GM18511 (cell line): ENCODE data around the gene CRYZL1.
"Not testable (repeated sequence)": the region's sequence is repeated elsewhere in the genome, so short reads cannot be mapped to it uniquely, and the experiment has no call there.

ENCODE experiments used
- ATAC-seq: cut with Tn5 transposase; IDR thresholded peaks from one replicate; pipeline ENCODE4 v1.9.1; 2021; ENCODE audit warnings: mild to moderate bottlenecking, moderate library complexity; ENCODE audit not compliant: unreplicated experiment

CRYZL1 gene

GRCh38 chr21:33640697-33641351, 717 bp downstream of the CRYZL1 start:
- ATAC-seq = no peak

- no peak for ATAC-seq
These were observed 7.3 kb downstream of the CRYZL1 start for GRCh38 chr21:33634254-33634653.

- ATAC-seq = not testable (repeated sequence)
These were observed 15.4 kb downstream of the CRYZL1 start for GRCh38 chr21:33626151-33626550.

DNA sequence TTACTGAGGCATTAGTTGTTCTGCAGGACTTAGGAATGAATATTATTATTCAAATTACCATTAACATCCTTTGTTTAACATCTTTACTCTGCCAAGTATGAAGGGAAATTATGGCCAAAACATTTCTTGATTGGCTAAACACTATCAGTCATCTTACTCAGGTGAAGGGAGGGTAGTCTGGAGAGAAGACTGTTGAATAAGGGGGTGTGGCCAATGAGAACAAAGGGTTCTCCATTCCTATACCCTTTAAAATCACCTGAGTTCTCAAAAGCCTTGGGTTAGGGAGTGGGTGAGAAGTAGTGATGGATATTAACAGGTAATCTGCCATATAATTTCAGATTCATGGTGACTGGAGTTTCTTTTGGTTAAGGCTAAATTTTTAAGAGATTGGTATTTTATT, 19.3 kb downstream of the CRYZL1 start:
- no peak for ATAC-seq

- ATAC-seq = no peak
These were observed 21.8 kb downstream of the CRYZL1 start for GRCh38 chr21:33619726-33620125.

GRCh38 chr21:33618407-33618806, 23.1 kb downstream of the CRYZL1 start:
- ATAC-seq = no peak

DNA sequence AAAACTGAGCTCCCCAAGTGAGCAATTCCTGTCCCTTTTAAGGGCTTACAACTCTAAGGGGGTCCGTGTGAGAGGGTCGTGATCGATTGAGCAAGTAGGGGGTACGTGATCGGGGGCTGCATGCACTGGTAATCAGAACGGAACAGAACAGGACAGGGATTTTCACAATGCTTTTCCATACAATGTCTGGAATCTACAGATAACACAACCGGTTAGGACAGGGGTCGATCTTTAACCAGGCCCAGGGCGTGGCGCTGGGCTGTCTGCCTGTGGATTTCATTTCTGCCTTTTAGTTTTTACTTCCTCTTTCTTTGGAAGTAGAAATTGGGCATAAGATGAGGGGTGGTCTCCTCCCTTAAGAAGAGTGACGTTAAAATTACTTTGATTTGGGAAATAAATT, 24.0 kb downstream of the CRYZL1 start:
- ATAC-seq = not testable (repeated sequence)

DNA sequence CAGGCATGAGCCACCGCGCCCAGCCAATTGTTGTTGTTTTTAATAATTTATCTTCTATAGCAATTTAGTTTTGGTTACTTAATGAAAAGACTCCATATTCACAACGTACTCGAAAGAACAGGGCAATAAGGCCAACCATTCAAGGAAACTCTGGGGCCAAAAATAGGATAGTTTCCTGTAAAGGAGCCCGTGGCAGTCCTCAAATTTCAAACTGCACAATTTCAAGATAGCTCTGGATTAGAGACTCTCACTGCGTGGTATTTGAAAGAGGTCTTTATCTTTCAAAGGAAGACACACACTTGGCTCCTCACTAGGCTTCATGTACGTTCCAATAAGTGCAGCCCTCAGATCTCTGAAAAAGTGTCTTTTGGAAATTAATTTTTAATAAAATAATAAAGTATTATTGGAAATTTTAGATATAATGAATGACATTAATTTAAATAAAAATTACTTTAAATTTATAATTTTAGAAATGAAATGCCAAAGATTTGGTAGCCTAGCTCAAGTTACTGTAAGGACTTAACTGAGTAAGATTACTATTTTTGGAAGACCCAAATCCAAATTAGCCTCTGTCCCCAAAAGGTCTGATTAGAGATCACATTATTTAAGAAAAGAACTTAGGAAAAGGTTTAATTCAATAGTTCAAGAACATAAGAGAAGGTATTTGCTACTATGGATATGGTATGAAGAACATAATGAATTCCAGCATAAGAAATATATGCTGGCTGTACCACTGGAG, 30.4 kb downstream of the CRYZL1 start:
- no peak for ATAC-seq

DNA sequence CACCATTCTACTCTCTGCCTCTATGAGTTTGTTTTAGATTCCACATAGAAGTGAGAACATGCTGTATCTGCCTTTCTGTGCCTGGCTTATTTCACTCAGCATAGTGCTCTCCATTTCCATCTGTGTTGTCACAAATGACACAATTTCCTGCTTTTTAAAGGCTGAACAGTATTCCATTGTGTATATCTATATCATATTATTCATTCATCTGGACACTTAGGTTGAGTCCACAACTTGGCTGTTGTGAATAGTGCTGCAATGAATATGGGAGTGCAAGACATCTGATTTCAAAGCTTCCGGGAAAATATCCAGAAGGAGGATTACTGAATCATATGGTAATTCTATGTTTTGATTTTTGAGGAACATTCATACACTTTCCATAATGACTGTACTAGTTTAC, 33.0 kb downstream of the CRYZL1 start:
- ATAC-seq = no peak

DNA sequence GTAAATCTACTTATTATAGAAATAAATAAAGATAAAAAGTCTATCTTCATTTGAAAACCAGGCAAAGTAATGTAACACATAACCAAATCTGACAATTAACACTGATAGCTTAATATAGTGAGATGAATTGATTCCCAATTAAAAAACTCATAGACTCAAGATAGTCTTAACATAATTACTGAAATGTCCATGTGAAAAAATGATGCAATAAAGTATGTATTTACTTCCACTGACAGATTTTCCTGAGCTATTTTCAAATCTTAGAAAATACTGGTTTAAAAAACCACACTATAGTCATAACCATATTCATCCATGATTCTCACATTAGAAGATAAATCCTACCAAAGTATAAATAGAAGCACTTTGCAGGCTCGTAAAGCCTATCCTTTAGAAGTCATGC, 43.5 kb downstream of the CRYZL1 start:
- no peak for ATAC-seq

DNA sequence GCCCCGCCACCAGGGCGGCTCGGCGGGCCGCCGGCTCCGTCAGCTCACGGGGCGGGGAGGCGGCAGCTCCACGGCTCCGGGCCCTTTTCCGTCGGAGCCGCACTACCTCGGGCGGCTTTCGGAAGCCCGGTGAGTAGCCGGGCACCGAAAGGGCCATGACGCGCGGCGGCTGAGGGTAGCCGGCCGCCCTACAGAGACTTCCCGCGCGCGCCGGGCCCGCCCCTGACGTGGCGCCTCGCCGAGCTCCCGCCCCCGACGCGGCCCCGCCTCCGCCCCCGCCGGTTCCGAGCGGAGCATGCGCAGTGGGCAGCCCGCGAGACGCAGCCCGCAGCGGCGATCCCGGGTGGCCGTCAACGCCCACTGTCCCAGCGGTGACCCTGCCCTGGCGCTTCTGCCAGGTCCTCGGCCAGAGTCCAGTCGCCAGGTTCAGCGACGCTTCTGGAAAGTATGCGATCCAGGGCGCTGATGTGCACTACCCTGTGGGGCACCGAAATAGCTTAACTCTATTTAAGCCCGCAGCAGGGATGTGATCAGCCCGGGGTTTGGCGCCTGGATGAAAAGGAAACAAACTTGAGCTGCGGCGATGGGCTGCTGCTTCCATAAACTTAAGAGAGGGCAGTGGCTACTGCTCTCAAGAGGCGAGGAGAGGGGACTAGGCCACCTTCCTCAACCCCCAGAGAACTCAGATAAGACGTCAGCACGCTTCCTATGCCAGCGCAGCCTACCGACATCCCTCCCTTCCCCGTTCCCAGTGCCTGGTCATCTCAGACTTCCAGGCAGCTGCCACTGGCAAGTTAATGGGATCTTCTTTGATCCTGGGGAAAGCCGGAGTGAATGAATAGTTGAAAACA, 52.8 kb downstream of the CRYZL1 start, which contains the start of gene DONSON:
DONSON (minus strand) TSS at position 200 of the 851 bp plus-strand sequence; CDS start at position 157, 43 bp downstream.
- peak; percentile 84 for ATAC-seq

DNA sequence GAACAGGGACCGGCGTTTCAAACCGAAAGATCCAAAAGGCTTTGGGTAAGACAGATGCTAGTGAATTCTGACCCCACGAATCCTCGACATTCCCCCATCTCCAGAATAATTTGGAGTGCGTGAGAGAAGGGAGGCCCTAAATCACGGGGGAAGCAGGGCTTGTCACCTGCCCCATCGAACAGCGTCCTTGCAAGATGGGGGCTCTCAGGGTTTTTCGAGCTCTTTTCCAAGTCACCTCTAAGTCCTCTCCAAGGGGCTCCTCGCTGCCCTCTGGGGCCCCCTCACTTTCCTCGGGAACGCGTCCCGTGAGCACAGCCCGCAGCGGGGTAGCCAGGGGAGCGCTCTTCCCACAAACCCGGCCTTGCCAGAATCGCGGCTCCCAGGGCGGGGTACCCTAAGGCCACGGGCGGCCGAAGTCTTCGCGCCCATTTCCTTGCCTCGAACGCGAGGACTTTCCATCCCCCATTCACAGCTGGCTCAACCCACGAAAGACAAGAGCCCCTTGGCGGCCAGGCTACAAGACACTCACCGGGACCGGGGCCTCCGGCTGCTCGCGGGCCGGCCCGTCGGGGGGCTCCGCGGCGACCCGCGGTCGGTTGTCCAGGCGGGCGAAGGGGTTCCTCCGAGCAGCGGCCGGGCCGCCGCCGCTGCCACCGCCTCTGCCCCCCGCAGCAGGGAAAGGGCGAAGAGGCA, 53.6 kb downstream of the CRYZL1 start:
- ATAC-seq = peak; percentile 45

GRCh38 chr21:33586927-33587326, 54.6 kb downstream of the CRYZL1 start:
- ATAC-seq = no peak

GRCh38 chr21:33584455-33584854, 57.1 kb downstream of the CRYZL1 start:
- ATAC-seq = no peak

GRCh38 chr21:33578959-33579542, 62.5 kb downstream of the CRYZL1 start:
- no peak for ATAC-seq

- ATAC-seq = no peak
These were observed 63.3 kb downstream of the CRYZL1 start for GRCh38 chr21:33578214-33578613.

DNA sequence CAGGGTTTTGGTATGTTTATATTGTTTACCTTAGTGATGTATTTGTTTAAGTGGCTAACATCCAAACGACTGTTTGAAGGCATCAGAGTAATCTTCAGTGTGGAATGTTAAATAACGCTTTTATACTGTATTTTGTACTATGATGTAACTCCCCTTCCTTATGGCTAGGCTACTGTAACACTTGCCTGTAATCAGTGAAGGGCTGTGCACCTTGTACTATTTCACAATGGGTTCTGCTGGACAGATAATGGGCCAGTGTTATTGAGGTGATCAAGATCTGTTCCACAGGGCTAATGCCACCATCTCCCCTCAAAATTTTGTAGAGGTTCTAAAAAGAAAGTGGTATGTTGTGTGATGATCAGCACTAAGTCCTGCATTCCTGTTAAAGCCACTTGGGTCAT, 64.8 kb downstream of the CRYZL1 start:
- not testable (repeated sequence) for ATAC-seq

GRCh38 chr21:33572350-33572749, 69.2 kb downstream of the CRYZL1 start:
- no peak for ATAC-seq

- no peak for ATAC-seq
These were observed 71.5 kb downstream of the CRYZL1 start for GRCh38 chr21:33569991-33570390.

DNA sequence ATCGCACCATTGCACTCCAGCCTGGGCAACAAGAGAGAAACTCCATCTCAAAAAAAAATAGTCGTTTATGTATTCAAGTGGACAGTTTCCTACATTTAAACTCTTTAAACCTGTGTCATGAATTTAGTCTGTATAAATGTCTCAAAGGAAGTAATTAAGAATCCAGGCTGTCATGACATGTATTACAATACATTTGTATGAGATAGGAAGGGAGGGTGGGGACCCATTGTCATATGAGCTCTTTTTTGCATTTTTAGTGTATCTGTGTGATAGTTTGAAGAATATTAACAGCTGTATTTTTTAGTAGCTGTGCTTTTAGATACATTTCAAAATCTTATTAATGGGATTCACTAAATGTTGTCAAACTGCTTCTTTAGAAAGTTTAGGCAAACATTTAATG, 73.1 kb downstream of the CRYZL1 start:
- ATAC-seq = no peak

GRCh38 chr21:33567914-33568313, 73.6 kb downstream of the CRYZL1 start:
- ATAC-seq = no peak
